CD4-positive, alpha-beta T cell (primary cell): ENCODE results near the gene PHKA1. TPM values are rescaled to one million over a fixed set of nuclear protein-coding genes. Genes with fewer than 3 reads are reported as not detected.
"Not testable (repeated sequence)": the region's sequence is repeated elsewhere in the genome, so short reads cannot be mapped to it uniquely, and the experiment has no call there.

Experiments used
- ATAC-seq: fragments of 200-7000 bp; cut with Tn5 transposase; one replicate; pipeline ENCODE4 v1.10.0; 2022; ENCODE audit warnings: mild to moderate bottlenecking; ENCODE audit not compliant: poor library complexity
- CTCF ChIA-PET: fragments of 350-600 bp; sonication (Branson Sonifier 250); formaldehyde crosslinking; loops from one replicate; lab custom pipeline; 2021; ENCODE audit warnings: antibody characterized with exemption, inconsistent platforms; lab: Charles Lee
- POLR2A ChIA-PET: fragments of 350-600 bp; sonication (Branson Sonifier 250); formaldehyde crosslinking; loops from one replicate; lab custom pipeline; 2021; ENCODE audit warnings: antibody characterized with exemption, inconsistent platforms; lab: Charles Lee
- DNase-seq, 14 experiments: peaks; one replicate each; pipeline ENCODE4 v3.0.0-alpha.2; 2013 to 2020; ENCODE audit warnings: mixed read lengths in 2 of 14
- H3K27ac ChIP-seq, 2 donors: one replicate each; pipeline versions ENCODE4 v1.5.1 to v1.7.0; 2013; ENCODE audit warnings: low read length in 2 of 2, low read depth in 1 of 2, mild to moderate bottlenecking in 1 of 2
- H3K27me3 ChIP-seq, 2 experiments: 1 replicate in 1 of 2; 2 replicates in 1 of 2; pipeline versions ENCODE4 v1.6.1 to v1.7.0; 2013; ENCODE audit warnings: low read length in 2 of 2, control low read depth in 1 of 2, mild to moderate bottlenecking in 1 of 2, moderate library complexity in 1 of 2; ENCODE audit not compliant: insufficient read depth in 2 of 2, control insufficient read depth in 1 of 2
- H3K36me3 ChIP-seq: one replicate; pipeline ENCODE4 v1.6.1; 2013; ENCODE audit warnings: low read length, control low read depth; ENCODE audit not compliant: insufficient read depth
- H3K4me1 ChIP-seq: one replicate; pipeline ENCODE4 v1.6.1; 2013; ENCODE audit warnings: low read length, control low read depth; ENCODE audit not compliant: insufficient read depth
- H3K4me3 ChIP-seq: one replicate; pipeline ENCODE4 v1.5.1; 2013; ENCODE audit warnings: mild to moderate bottlenecking, low read length, moderate library complexity
- H3K9me3 ChIP-seq, 2 experiments: 1 replicate in 1 of 2; 2 replicates in 1 of 2; pipeline versions ENCODE4 v1.6.1 to v1.7.0; 2013; ENCODE audit warnings: low read length in 2 of 2, mild to moderate bottlenecking in 2 of 2, control low read depth in 1 of 2, moderate library complexity in 1 of 2; ENCODE audit not compliant: control insufficient read depth in 1 of 2, insufficient read depth in 1 of 2
- H3K27ac Mint-ChIP-seq: one replicate; pipeline ENCODE4 v1.8.0; 2020; ENCODE audit warnings: mixed read lengths
- H3K27me3 Mint-ChIP-seq: one replicate; pipeline ENCODE4 v1.8.0; 2021; ENCODE audit warnings: mixed read lengths
- H3K36me3 Mint-ChIP-seq: one replicate; pipeline ENCODE4 v1.8.0; 2021; ENCODE audit warnings: low read depth, mixed read lengths
- H3K4me1 Mint-ChIP-seq: one replicate; pipeline ENCODE4 v1.8.0; 2021; ENCODE audit warnings: low read depth, mixed read lengths
- H3K4me3 Mint-ChIP-seq: one replicate; pipeline ENCODE4 v1.8.0; 2020; ENCODE audit warnings: mild to moderate bottlenecking, mixed read lengths
- H3K9me3 Mint-ChIP-seq: one replicate; pipeline ENCODE4 v1.8.0; 2020; ENCODE audit warnings: mixed read lengths
- intact Hi-C, 2 experiments: fragments of 100-400 bp; cut with DNase I in 1 of 2; cut with micrococcal nuclease in 1 of 2; formaldehyde crosslinking; loops; one replicate each; pipeline versions ENCODE4 v1.15.1 to v1.9.0; 2023 to 2025; cut with DNase I, micrococcal nuclease
- total RNA-seq, 174 experiments: library from RNA in 2 of 174; stranded (reverse) in 2 of 174; gene quantifications; one replicate each; pipeline ENCODE4 v1.2.3 and lab custom pipeline; 2021 to 2026
- TF ChIP-seq, protein P1 (sequence below): fragments of 200-600 bp; IDR thresholded peaks from one replicate; pipeline ENCODE4 v1.8.0; 2022; ENCODE audit warnings: antibody characterized with exemption, mild to moderate bottlenecking

The PHKA1 gene
- total RNA-seq, 2 experiments from 2014 or later, result 0.39 to 0.63 TPM

GRCh38 chrX:72569786-72570185, 144.3 kb downstream of the PHKA1 start:
- H3K4me3 ChIP-seq, result no peak overlapping the region
- Mint-ChIP-seq H3K27me3 (no peaks in the 10 kb centered on the region), H3K36me3 (peaks cover 41% of the 10 kb centered on the region), H3K4me1 (peaks cover 10% of the 10 kb centered on the region), H3K4me3 (no peak overlapping the region), H3K9me3 (no peaks in the 10 kb centered on the region), H3K27ac (no peak overlapping the region)
- ChIA-PET POLR2A (no interaction called here), CTCF (no interaction called here)
- DNase-seq (no peak), ATAC-seq (no peak)
- TF ChIP-seq, protein P1, sequence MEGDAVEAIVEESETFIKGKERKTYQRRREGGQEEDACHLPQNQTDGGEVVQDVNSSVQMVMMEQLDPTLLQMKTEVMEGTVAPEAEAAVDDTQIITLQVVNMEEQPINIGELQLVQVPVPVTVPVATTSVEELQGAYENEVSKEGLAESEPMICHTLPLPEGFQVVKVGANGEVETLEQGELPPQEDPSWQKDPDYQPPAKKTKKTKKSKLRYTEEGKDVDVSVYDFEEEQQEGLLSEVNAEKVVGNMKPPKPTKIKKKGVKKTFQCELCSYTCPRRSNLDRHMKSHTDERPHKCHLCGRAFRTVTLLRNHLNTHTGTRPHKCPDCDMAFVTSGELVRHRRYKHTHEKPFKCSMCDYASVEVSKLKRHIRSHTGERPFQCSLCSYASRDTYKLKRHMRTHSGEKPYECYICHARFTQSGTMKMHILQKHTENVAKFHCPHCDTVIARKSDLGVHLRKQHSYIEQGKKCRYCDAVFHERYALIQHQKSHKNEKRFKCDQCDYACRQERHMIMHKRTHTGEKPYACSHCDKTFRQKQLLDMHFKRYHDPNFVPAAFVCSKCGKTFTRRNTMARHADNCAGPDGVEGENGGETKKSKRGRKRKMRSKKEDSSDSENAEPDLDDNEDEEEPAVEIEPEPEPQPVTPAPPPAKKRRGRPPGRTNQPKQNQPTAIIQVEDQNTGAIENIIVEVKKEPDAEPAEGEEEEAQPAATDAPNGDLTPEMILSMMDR, result no peak
- no peak overlapping the region for H3K27ac ChIP-seq
- no peaks in the 10 kb centered on the region for H3K27me3 ChIP-seq
- intact Hi-C loops, result loop anchor here in 1 of 2 experiments (10.0 kb wide), 1 partner anchor 295 kb away; the partner anchor contains the start of gene RPS4X
- H3K4me1 ChIP-seq, result no peaks in the 10 kb centered on the region
- H3K36me3 ChIP-seq, result peaks cover 22% of the 10 kb centered on the region
- no peaks in the 10 kb centered on the region for H3K9me3 ChIP-seq

GRCh38 chrX:72568406-72569092, 145.6 kb downstream of the PHKA1 start:
- H3K36me3 ChIP-seq, result peaks cover 23% of the 10 kb centered on the region
- Mint-ChIP-seq H3K9me3 (no peaks in the 10 kb centered on the region), H3K27ac (no peak overlapping the region), H3K36me3 (peaks cover 49% of the 10 kb centered on the region), H3K27me3 (no peaks in the 10 kb centered on the region), H3K4me1 (peaks cover 10% of the 10 kb centered on the region), H3K4me3 (no peak overlapping the region)
- no peaks in the 10 kb centered on the region for H3K4me1 ChIP-seq
- intact Hi-C loops, result no loop called here
- TF ChIP-seq, protein P1, result no peak
- H3K27me3 ChIP-seq, result no peaks in the 10 kb centered on the region
- ChIA-PET POLR2A (no interaction called here), CTCF (no interaction called here)
- H3K4me3 ChIP-seq, result no peak overlapping the region
- DNase-seq (no peak), ATAC-seq (no peak)
- H3K9me3 ChIP-seq, result no peaks in the 10 kb centered on the region
- no peak overlapping the region for H3K27ac ChIP-seq

- ChIA-PET POLR2A (no interaction called here), CTCF (no interaction called here)
- intact Hi-C loops, result no loop called here
- H3K27ac Mint-ChIP-seq, result no peak overlapping the region
- Histone ChIP-seq H3K4me1 (no peaks in the 10 kb centered on the region), H3K36me3 (peaks cover 23% of the 10 kb centered on the region), H3K27me3 (no peaks in the 10 kb centered on the region), H3K4me3 (no peak overlapping the region), H3K27ac (no peak overlapping the region), H3K9me3 (no peaks in the 10 kb centered on the region)
- H3K4me3 Mint-ChIP-seq, result no peak overlapping the region
- H3K4me1 Mint-ChIP-seq, result peaks cover 5% of the 10 kb centered on the region
- ATAC-seq, result no peak
- DNase-seq, result no peak
- peaks cover 50% of the 10 kb centered on the region for H3K36me3 Mint-ChIP-seq
- H3K9me3 Mint-ChIP-seq, result no peaks in the 10 kb centered on the region
- H3K27me3 Mint-ChIP-seq, result no peaks in the 10 kb centered on the region
- TF ChIP-seq, protein P1, result no peak
Observed at GRCh38 chrX:72566448-72566847, 147.7 kb downstream of the PHKA1 start.

GRCh38 chrX:72559655-72560054, 154.5 kb downstream of the PHKA1 start:
- H3K27me3 ChIP-seq, DNase-seq, H3K4me3 Mint-ChIP-seq, POLR2A ChIA-PET, CTCF ChIA-PET, H3K36me3 ChIP-seq, H3K27ac ChIP-seq, H3K4me1 ChIP-seq, intact Hi-C loops, H3K4me3 ChIP-seq, H3K9me3 ChIP-seq, H3K9me3 Mint-ChIP-seq, H3K27me3 Mint-ChIP-seq, ATAC-seq, H3K27ac Mint-ChIP-seq: not testable (repeated sequence)
- peaks cover 53% of the 10 kb centered on the region for H3K36me3 Mint-ChIP-seq
- H3K4me1 Mint-ChIP-seq, result peaks cover 11% of the 10 kb centered on the region
